Activated CD4-positive, alpha-beta T cell treated with anti-CD3 and anti-CD28 coated beads for 4 hours (primary cell): Measurements from ENCODE around the gene KRTAP12-1.
"Not testable (repeated sequence)": the region's sequence is repeated elsewhere in the genome, so short reads cannot be mapped to it uniquely, and the experiment has no call there.

Source experiments
- DNase-seq, 2 donors: peaks; one replicate each; pipeline ENCODE4 v3.0.0-alpha.2; 2020

The KRTAP12-1 gene

GRCh38 chr21:44697172-44697810 is 15.3 kb upstream of the KRTAP12-1 start, which contains the start of gene KRTAP10-12:
TSS of gene KRTAP10-12 (plus strand) at chr21:44697172. CDS start at chr21:44697202, 30 bp downstream.
- not testable (repeated sequence) for DNase-seq

- DNase-seq, result no peak
These were observed 14.6 kb upstream of the KRTAP12-1 start for GRCh38 chr21:44696572-44696971.

DNA sequence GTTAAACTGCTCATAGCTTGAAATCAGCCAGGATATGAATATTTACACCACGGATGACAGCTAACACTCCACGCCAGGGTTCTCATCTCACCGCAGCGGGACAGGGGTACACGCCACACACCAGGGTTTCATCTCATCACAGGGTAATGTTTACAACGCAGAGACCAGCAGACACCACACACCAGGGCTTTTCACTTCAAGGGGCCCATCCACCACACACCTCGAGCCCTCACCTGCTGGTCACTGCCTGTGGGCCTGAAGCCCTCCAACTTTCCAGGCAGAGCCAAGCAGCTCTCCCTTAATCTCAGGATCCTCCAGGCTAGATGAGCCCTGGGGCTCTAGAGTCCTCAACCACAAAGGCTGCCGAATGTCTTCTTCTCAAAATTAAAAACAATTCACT is 13.7 kb upstream of the KRTAP12-1 start:
- DNase-seq, result no peak

- no peak for DNase-seq
These were observed 13.2 kb upstream of the KRTAP12-1 start for GRCh38 chr21:44695184-44695583.

DNA sequence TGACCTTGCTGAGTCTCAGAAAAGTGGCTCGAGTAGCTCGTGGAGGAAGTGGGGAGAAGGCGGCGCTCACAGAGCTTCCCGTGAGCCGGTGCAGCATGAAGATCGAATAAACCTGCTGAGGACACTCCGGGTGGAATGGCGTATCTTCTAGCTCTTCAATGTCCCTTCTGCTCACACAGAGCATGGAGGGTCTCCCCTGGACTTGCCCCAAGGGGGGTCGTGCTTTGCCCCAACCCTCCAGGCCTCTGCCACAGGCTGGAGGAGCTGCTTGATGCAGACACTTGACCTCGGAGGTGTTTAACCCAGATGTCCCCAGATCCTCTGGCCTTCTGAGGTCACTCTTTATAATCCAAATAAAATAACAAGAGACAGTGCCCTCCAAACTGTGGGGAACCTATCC is 12.8 kb upstream of the KRTAP12-1 start:
- DNase-seq, result no peak

DNA sequence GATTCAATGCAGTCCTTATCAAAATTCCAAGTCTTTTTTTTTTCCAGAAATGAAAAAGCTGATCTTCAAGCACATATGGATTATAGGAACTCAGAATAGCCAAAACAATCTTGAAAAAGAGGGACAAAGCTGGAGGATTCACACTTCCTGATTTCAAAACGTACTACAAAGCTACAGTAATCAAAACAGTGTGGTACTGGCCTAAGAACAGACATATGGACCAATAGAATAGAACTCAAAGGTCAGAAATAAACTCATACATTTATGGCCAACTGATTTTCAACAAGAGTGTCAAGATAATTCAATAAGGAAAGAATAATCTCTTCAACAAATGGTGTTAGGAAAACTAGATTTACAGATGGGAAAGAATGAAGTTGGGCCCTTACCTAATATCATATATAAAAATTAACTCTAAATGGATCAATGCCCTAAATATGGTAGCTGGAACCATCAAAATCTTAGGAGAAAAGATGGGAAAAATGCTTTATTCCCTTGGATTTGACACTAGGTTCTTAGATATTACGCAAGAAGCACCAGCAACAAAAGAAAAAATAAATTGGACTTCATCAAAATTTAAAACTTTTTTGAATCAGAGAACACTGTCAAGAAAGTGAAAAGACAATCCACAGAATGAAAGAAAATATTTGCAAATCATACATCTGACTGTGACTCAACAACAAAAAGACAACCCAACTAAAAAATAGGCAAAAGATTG is 11.0 kb upstream of the KRTAP12-1 start:
- DNase-seq, result no peak

- no peak for DNase-seq
These were observed 9.7 kb upstream of the KRTAP12-1 start for GRCh38 chr21:44691686-44692085.

GRCh38 chr21:44689740-44690139 is 7.8 kb upstream of the KRTAP12-1 start:
- not testable (repeated sequence) for DNase-seq

DNA sequence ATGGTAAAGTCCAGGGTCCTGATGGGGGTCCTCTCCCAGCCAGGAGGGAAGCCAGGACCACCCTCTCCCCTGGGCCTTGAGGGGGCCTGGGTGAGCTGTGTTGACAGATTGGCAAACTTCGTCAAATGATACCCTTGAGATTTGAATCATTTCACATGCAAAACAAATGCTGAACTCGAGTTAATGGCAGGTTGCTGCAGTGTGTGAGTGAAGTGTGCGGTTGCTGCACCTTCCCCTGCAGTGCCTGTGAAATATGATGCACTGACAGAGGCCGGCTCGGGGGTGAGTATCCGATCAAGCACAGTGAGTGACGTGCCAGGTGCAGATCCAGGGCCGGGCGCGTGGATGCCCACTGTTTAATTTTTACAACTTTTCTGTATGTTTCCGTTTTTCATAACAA is 5.7 kb upstream of the KRTAP12-1 start:
- DNase-seq, result no peak

- DNase-seq, result no peak
These were observed 5.0 kb upstream of the KRTAP12-1 start for GRCh38 chr21:44686843-44687561.

DNA sequence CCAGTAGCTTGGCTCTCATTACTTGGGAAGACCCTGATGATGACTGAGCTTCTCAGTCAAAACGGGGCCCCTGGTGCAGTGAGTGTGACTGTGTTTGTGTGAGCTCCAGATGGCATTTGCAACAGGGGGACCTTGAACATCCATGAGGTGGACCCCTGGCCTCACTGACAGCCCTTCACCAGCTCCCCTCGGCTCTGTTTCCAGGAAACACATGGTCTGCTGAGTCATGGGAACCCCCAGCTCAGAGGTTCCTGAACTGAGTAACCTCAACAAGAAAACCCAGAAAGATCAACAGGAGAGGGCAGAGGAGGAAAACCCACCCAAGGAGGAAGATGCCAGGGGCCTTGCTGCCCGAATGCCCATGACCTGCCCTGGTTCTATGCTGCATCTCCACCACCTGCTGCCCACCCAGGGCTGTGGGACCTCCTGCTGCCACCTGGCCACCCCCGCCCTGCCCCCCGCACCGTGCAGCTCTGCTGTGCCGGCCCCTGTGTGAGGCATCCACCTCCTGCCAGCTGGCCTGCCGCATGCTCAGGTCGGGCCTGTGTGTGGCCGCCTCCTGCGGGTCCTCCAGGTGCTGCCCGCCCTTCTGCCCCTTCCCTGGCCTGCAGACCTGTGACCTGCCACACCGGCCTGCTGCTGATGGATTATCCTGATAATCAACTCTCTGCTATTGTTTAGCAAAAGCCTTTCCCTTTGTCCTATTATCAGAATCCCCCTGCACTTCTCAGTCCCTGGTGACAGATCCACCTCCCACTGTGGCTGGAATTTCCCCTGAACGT is 4.2 kb upstream of the KRTAP12-1 start:
- no peak for DNase-seq

DNA sequence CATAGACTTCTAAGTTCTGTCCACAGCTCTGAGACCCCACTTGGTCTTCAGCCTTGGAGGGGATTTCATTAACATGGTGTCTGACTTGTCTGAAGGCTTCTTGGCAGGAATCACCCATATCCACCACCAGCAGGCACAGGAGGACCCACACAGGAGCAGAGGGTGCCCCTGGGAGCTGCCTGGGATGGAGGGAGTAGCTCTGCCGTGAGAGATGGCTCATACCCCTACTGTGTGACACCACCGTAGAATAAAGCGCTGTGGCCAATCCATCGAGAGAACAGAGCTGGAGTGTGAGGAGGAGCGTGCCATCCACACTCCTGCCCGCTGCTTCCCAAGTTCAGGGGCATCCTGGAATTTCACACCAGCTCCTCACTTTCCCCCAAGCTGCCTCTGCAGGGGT is 3.1 kb upstream of the KRTAP12-1 start:
- DNase-seq, result not testable (repeated sequence)

GRCh38 chr21:44684483-44684882 is 2.5 kb upstream of the KRTAP12-1 start:
- no peak for DNase-seq

DNA sequence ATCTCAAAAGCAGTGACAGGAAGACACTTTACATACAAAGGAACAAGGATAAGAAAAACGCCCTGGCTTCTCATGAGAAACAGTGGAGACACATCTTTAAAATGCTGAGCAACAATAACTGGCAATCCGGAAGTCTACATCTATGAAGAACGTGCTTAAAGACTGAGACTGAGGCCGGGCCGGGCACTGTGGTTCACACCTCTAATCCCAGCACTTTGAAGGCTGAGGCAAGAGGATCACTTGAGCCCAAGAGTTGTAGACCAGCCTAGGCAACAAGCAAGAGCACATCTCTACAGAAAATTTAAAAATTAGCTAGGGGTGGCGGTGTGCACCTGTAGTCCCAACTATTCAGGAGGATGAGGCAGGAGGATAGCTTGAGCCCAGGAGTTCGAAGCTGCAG is 2.1 kb upstream of the KRTAP12-1 start:
- DNase-seq, result no peak

- DNase-seq, result no peak
These were observed 703 bp upstream of the KRTAP12-1 start for GRCh38 chr21:44682580-44683151.

GRCh38 chr21:44681152-44681551 is 811 bp downstream of the KRTAP12-1 start:
- DNase-seq, result no peak

DNA sequence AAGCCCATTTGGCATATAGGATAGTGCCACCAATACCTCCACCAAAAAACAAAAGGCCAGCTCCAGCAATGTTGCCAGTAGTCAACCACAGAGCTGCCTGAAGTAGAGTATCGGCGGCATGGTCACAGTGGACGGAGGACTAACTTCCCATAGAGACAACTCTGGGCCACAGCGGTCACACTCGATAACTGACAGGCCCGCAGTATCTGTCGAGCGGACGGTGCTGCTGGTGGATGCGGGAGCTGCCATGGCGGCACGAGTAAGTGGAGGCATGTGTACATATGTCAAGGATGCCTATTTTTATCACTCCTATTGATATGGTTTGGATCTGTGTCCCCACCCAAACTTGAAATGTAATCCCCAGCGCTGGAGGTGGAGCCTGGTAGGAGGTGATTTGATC is 4.1 kb downstream of the KRTAP12-1 start:
- no peak for DNase-seq

DNA sequence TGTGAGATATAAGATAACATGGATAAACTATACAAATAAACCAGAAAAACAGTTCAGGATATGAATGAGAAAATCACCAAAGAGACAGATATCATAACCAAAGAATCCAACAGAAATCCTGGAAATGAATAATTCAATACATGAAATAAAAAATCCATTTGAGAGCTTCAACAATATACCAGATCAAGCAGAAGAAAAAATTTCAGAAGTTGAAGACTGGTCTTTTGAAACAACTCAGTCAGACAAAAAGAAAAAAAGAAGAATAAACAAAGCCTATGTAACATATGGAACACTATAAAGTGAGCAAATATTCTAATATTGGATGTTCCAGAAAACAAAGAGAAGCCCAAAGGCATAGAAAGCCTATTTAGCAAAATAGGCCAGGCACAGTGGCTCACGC is 10.1 kb downstream of the KRTAP12-1 start:
- DNase-seq, result no peak

- DNase-seq, result no peak
These were observed 11.1 kb downstream of the KRTAP12-1 start for GRCh38 chr21:44670642-44671432.

DNA sequence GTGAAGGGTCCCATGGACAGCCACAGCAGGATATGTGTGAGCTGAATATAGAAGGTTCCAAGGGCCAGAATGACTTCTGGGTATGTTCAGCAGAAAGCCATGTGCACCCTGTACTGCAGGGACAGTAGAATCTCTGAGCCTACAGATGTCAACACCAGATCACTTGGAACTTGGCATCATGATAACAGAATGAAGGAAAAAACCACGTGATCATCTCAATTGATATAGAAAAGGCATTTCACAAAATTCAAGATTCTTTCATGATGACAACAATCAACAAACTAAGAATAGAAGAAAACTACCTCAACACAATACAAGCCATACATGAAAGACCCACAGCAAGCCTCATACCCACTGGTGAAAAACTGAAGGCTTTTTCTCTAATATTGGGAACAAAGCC is 14.4 kb downstream of the KRTAP12-1 start:
- no peak for DNase-seq

DNA sequence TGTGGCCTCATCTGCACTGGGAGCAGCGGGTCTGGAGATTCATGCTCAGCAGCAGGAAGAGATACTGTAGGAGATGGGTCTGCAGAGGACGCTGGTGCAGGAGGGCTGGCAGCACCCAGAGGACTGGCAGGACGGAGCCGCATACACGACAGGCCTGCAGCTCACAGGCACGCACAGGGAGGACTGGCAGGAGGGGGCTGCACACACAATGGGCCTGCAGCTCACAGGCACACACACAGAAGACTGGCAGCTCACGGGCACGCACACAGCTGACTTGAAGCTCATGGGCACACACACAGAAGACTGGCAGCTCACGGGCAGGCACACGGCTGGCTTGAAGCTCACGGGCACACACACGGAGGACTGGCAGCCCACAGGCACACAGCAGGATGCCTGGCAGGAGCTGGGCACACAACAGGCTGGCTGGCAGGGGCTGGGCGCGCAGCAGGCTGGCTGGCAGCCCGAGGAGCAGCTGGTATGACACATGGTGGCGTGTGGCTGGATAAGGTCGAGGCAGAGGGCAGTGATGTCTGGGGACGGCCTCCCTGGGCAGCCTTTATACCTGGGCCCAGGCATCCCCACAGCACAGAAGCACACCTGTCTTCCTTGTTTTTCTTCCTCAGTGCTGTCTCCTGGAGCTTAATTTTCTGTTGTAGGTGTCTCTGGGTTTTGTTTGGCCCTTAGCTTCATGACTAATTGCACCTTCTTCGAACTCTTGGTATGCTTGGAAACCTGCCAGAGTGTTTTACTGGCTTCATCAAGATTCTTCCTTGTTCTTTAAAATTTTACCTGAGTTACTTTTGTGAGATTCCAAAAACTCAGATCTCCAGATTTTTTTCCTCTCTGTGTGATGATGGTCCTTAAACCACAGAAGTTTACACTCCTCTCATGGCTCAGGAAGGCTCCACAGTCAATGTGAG is 15.3 kb downstream of the KRTAP12-1 start, which contains the start of gene KRTAP12-2:
Gene KRTAP12-2 (minus strand): TSS at position 527 of the 920 bp plus-strand sequence. CDS start 41 bp downstream, at position 486.
- no peak for DNase-seq
